Left ventricle myocardium inferior (tissue), 1 donor: ENCODE measurements around the gene COL19A1. TPM values are rescaled to one million over a fixed set of nuclear protein-coding genes. Genes with fewer than 3 reads are reported as not detected.

Experiments
- DNase-seq: peaks from one replicate; pipeline ENCODE4 v3.0.0-alpha.2; 2020
- H3K27ac ChIP-seq: fragments of 200-600 bp; replicated peaks from 2 replicates; pipeline ENCODE4 v1.8.0; 2021
- H3K27me3 ChIP-seq: fragments of 200-600 bp; 2 replicates; pipeline ENCODE4 v1.8.0; 2021; ENCODE audit warnings: low read depth
- H3K36me3 ChIP-seq: fragments of 200-600 bp; 2 replicates; pipeline ENCODE4 v1.8.0; 2021
- H3K4me1 ChIP-seq: fragments of 200-600 bp; 2 replicates; pipeline ENCODE4 v1.8.0; 2021
- H3K4me3 ChIP-seq: fragments of 200-600 bp; 2 replicates; pipeline ENCODE4 v1.8.0; 2021; ENCODE audit warnings: mild to moderate bottlenecking, moderate library complexity
- H3K9me3 ChIP-seq: fragments of 200-600 bp; replicated peaks from 2 replicates; pipeline ENCODE4 v1.8.0; 2021
- CTCF ChIP-seq: fragments of 200-600 bp; IDR thresholded peaks from 2 replicates; pipeline ENCODE4 v1.8.0; 2021; ENCODE audit warnings: antibody characterized with exemption, mild to moderate bottlenecking, borderline replicate concordance
- intact Hi-C: fragments of 100-400 bp; cut with micrococcal nuclease; formaldehyde crosslinking; loops from one replicate; pipeline ENCODE4 v1.11.0; 2022
- total RNA-seq: library from RNA; stranded (reverse); fragmentation: NEBNext Ultra II Directional; extraction: Animal tissue kit (Norgen Biotek cat#: 25700); gene quantifications from one replicate; pipeline ENCODE4 v1.2.1, GENCODE V29; 2021
- donor health status: DM: no; HTN: yes; CAD: no; lungs with severe emphysema.

COL19A1 gene
- total RNA-seq, 1 donor from 2014 or later = 1.9 TPM

GRCh38 chr6:70142034-70142433 is 275.7 kb downstream of the COL19A1 start:
- DNase-seq = no peak
- no peaks in the 10 kb centered on the region for H3K27me3 ChIP-seq
- no peaks in the 10 kb centered on the region for H3K4me1 ChIP-seq
- no peak overlapping the region for H3K4me3 ChIP-seq
- H3K27ac ChIP-seq = no peak overlapping the region
- no peaks in the 10 kb centered on the region for H3K9me3 ChIP-seq
- intact Hi-C loops = no loop called here
- no peaks in the 10 kb centered on the region for H3K36me3 ChIP-seq
- no peak for TF ChIP-seq CTCF

- H3K36me3 ChIP-seq = no peaks in the 10 kb centered on the region
Measured at GRCh38 chr6:70145178-70145577, 278.8 kb downstream of the COL19A1 start.

GRCh38 chr6:70149209-70149788 is 282.9 kb downstream of the COL19A1 start:
- Histone ChIP-seq H3K4me1 (no peaks in the 10 kb centered on the region), H3K27me3 (no peaks in the 10 kb centered on the region), H3K9me3 (no peaks in the 10 kb centered on the region), H3K4me3 (no peak overlapping the region), H3K27ac (no peak overlapping the region), H3K36me3 (no peaks in the 10 kb centered on the region)
- intact Hi-C loops = no loop called here
- DNase-seq = no peak
- TF ChIP-seq CTCF = no peak

More at GRCh38 chr6:70145178-70145577, 278.8 kb downstream of the COL19A1 start:
- intact Hi-C loops = no loop called here
- no peak overlapping the region for H3K4me3 ChIP-seq
- H3K27me3 ChIP-seq = no peaks in the 10 kb centered on the region
- H3K9me3 ChIP-seq = no peaks in the 10 kb centered on the region
- no peaks in the 10 kb centered on the region for H3K4me1 ChIP-seq
- TF ChIP-seq CTCF = no peak
- DNase-seq = no peak
- H3K27ac ChIP-seq = no peak overlapping the region

GRCh38 chr6:70150521-70150920 is 284.2 kb downstream of the COL19A1 start:
- H3K27ac ChIP-seq = no peak overlapping the region
- H3K4me1 ChIP-seq = no peaks in the 10 kb centered on the region
- H3K4me3 ChIP-seq = no peak overlapping the region
- no peak for DNase-seq
- no peaks in the 10 kb centered on the region for H3K27me3 ChIP-seq
- intact Hi-C loops = no loop called here
- no peaks in the 10 kb centered on the region for H3K36me3 ChIP-seq
- no peak for TF ChIP-seq CTCF
- no peaks in the 10 kb centered on the region for H3K9me3 ChIP-seq

GRCh38 chr6:70151616-70152015 is 285.3 kb downstream of the COL19A1 start:
- no peaks in the 10 kb centered on the region for H3K9me3 ChIP-seq
- TF ChIP-seq CTCF = no peak
- intact Hi-C loops = no loop called here

More at GRCh38 chr6:70151616-70152015, 285.3 kb downstream of the COL19A1 start:
- Histone ChIP-seq H3K4me1 (no peaks in the 10 kb centered on the region), H3K36me3 (no peaks in the 10 kb centered on the region), H3K27me3 (no peaks in the 10 kb centered on the region), H3K27ac (no peak overlapping the region), H3K4me3 (no peak overlapping the region)
- no peak for DNase-seq
